Measurements from ENCODE around the gene CNNM1.

- no peak for TF ChIP-seq POLR2A (IDR thresholded peaks at IDR 0.05)
- no peak for TF ChIP-seq CTCF (IDR thresholded peaks at IDR 0.05)
These were observed 32.1 kb upstream of the CNNM1 start for GRCh38 chr10:99297033-99297432.

Measured in heart left ventricle (tissue), 13 donors.